Stimulated activated CD4-positive, alpha-beta T cell treated with anti-CD3 and anti-CD28 coated beads, Interleukin-12 subunit alpha, Interleukin-12 subunit beta, amount 100 ng/mL, for 24 hours (primary cell): ENCODE data around the gene MPZL3.

ENCODE experiments used
- DNase-seq, 2 experiments: peaks; one replicate each; pipeline ENCODE4 v3.0.0-alpha.2; 2020; ENCODE audit warnings: low read depth in 2 of 2

The MPZL3 gene, protein sequence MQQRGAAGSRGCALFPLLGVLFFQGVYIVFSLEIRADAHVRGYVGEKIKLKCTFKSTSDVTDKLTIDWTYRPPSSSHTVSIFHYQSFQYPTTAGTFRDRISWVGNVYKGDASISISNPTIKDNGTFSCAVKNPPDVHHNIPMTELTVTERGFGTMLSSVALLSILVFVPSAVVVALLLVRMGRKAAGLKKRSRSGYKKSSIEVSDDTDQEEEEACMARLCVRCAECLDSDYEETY

DNA sequence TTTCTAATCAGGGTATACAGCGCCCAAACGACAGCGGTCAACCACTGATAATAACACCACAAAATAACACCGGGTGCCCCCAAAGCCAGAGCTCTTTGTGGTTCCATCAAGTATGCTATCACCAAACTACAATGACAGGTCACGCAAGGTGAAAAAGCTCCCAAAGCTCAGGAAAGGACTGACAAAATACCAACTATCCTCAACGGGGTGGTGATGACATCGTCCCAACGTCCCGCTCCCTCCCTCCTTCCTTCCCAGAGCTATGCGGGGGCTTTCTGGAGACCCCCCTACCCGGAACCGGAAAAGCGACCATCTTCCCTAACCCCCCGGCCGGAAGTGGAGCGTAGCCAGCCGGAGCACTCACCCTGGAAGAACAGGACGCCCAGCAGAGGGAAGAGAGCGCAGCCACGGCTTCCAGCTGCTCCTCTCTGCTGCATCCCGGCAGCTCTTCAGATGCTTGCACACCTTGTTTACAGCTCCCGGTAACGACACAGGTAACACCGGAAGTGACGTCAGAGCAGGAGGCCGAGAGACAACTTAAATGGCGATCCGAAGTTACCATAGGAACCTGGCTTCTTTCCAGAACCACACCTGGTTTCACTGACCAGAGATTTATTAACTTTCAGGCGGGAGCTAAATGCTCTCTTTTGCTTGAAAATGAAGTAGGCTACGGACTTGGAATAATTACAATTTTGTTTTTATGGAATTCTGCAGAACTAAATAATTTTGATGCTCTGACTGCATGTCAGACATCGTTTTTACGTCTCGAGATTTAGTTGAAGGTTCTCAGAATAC, at the start of gene MPZL3:
Gene MPZL3, minus strand, starts transcription at position 508 of the 795 bp plus-strand sequence. Its CDS starts 71 bp downstream, at position 437.
- DNase-seq: peak; percentile 66 to 69

DNA sequence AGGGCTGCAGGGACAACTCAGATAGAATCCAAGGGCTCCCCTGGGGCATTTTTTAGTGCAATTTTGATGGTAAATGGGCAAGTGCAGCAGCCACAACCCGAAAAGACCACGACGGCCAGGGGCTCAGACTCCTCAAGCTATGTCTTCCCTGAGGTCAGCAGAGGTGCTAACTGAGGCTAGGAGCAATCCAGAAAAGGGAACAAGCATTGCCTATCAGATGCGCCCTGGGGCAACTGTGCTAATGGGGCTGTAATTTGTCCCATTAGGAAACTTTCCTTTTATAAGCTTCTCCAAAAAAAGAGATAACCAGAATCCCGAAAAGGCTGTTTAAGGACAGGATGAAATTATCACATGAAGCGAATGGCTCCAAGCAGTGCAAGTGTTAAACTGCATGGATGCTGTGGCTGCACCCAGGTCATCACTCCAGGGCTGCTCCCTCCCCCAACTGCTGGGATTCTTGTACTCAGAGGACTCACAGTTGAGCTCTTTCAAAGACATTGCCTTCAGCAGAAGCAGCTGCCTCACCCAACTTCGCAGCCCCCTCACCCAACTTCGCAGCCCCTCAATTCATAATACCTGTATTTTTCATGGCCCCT, 49.5 kb upstream of the MPZL3 start:
- DNase-seq: no peak

GRCh38 chr11:118295815-118296454, 43.8 kb upstream of the MPZL3 start:
- no peak for DNase-seq

DNA sequence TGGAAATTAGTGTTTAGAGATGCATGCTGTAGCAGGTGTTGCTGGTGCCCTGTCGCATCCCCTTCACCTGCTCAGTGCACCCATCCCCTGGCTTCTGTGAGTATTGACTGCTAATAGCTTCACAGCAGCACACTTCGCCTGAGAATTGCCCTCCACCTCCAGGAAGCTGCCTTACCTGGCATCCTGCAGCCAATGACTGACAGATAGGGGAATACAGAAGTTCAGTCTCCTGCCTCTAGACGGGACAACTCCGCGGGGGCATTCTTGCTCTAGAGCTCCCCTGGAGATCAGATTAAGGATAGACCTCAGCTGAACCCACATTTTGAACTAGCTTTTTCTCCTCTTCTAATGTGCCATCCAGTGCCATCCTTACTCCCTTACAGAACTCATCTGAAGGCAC, 43.0 kb upstream of the MPZL3 start:
- no peak for DNase-seq

- no peak for DNase-seq
Observed at GRCh38 chr11:118294053-118294452, 41.9 kb upstream of the MPZL3 start.

DNA sequence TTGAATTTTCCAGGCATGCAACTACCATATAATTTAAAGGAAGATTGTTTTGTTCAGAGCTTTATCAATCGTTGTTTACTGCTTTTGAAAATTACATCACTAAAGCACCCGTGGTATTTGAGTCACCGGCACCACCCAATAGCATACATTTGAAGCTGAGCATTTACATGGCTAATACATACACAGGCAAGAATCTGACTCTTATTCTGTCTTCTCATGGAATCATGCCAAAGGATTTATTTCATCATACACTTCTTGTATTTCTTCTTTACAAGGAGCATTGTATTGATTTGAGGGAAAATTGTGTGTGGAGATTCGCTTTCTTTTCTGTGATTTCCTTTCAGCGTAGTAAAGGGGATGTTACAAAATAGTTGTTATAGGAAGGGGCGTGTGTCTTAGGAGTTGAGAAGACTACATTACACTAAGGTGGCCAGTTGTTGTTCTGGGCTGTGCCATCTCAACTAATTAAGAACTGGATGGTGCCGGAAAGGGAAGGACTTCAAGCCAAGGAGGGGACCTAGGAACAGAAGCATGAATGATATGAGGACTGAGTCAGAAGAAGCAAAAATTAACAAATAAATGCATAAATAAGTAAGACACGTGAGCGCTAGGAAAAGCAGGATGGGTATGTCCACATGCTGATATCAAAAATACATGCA, 39.4 kb upstream of the MPZL3 start:
- no peak for DNase-seq

- no peak for DNase-seq
Observed at GRCh38 chr11:118290923-118291322, 38.8 kb upstream of the MPZL3 start.

DNA sequence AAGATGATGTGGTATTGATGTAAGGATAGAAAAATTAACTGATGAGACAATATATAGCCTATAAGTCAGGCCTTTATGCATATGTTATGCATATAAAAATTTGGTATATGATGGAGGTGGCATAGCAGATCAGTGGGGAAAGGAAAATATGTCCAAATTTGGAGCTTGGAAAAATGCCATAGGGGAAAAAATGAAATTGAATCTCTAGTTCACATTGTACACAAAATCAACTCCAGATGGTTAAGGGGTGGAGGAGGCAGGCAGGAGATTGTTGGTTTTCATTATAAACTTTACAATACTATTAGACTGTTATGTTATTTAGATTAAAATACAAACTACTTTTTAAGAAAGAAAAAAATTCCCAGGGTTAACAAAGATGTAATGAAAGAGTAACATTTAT, 37.2 kb upstream of the MPZL3 start:
- DNase-seq: no peak

DNA sequence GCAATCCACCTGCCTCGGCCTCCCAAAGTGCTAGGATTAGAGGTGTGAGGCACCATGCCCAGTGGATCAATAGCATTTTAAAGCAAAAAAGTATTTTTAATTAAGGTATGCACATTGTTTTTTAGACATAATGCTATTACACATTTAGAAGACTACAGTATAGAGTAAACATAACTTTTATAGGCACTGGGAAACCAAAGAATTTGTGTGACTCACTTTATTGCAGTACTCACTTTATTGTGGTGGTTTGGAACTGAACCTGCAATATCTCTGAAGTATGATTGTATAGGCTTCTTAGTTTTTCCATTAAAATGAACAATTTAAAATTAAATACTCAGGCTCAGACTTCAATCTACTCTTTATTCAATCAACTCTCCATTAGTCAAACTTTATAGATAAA, 34.8 kb upstream of the MPZL3 start:
- DNase-seq: no peak

GRCh38 chr11:118286545-118286944, 34.4 kb upstream of the MPZL3 start:
- DNase-seq: no peak

DNA sequence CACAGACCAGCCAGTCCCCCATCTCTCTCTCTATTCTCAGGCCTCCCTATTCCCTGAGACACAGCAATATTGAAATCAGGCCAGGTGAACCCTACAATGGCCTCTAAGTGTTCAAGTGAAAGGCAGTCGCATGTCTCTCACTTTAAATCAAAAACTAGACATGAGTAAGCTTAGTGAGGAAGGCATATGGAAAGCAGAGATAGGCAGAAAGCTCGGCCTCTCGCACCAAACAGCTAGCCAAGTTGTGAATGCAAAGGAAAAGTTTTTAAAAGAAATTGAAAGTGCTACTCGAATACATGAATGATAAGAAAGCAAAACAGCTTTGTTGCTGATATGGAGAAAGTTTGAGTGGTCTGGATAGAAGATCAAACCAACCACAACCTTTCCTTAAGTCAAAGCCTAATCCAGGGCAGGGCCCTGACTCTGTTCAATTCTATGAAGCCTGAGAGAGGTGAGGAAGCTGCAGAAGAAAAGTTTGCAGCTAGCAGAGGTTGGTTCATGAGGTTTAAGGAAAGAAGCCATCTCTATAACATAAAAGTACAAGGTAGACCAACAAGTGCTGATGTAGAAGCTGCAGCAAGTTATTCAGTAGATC, 31.7 kb upstream of the MPZL3 start:
- no peak for DNase-seq

GRCh38 chr11:118283037-118283636, 31.0 kb upstream of the MPZL3 start:
- no peak for DNase-seq

GRCh38 chr11:118282606-118283005, 30.4 kb upstream of the MPZL3 start:
- no peak for DNase-seq

DNA sequence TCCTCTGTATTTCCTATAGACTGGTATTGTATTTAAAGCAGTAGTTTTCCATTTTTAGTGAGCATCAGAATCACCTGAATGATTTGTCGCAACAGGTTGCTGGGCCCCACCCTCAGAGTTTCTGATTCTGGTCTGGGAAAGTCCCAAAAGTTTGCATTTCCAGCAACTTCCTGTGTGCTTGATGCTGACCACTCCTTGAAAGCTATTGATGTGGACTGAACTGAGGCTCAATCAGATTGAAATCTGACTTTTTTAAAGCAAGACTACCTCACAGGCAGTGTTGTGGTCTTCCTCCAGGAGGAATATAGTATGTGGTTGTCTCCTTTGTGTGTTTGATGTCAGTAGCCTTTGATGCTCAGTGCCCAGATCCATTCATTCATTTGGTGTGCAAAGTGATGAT, 29.1 kb upstream of the MPZL3 start:
- DNase-seq: no peak

- DNase-seq: no peak
Observed at GRCh38 chr11:118277312-118277711, 25.1 kb upstream of the MPZL3 start.

- DNase-seq: no peak
Observed at GRCh38 chr11:118276422-118276821, 24.3 kb upstream of the MPZL3 start.

DNA sequence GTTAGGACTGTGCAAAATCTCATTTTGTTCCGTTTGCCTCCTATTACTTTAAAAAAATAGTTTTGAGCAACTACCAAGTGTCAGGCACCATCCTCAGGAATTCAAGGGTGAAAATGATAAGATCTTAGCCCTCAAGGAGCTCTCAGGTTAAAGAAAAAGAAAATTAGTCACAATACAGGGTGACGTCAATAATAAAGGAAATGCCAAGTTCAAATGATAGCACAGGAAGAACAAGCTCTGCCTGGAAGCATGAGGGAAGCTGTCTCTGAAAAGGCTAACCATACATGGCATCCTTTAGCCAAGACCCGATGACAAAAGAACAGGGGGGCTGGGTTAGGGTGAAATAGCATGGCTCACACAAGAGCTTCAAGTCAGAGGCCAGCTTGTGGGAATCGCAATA, 23.0 kb upstream of the MPZL3 start:
- DNase-seq: no peak

DNA sequence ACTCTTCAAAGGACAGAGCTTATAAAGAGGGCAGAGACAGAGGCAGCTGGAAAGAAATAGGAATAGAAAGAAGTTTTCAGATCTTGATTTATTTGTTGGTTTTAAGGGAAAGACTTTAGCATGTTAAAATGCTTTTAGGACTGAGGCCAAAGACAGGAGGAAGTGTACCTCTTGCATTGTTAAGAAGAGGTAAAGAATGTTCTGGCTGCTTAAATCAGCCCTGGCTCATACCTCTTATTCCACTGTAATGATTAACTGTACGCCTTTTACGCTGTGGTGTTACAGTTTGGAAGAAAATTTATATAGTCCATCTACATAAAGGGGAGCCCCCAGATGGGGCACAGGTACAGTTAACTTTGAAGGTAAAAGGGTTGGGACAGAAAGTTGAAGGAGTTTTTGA, 22.0 kb upstream of the MPZL3 start:
- no peak for DNase-seq

DNA sequence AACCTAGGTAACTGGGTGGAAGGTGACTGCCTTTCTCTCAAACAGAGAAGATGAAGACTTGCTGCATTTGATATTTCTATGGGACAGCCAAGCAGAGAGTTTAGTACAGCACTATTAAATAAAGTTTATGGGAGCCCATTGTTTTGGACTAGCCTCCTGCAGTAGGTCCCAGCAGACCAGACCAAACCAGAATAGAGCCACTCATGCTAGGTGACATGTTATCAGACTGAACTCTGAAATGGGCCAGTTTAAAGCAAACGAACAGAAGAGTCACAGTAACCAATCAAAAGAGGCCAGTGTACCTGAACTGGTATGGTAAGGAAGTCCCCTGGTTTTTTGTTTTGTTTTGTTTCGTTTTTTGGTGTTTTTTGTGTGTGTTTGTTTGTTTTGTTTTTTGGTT, 19.8 kb upstream of the MPZL3 start:
- no peak for DNase-seq

DNA sequence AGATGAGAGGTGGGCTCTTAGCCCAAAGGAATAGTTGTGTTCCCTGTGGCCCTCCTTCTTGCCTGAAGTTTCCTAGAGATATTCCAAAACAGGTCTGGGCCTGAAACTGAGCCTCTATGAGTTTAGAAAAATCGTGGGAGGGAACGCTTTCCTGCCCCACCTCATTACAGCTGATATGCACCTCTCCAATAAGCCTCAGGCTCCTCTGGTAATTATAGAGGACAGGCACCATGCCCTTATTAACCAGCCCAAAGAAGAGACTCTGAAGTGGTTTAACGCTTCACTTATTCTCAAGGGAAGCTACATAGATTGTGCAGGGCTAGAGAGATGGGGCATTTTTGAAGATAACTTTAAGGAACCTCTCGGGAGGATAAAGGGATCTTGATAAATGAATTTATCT, 15.3 kb upstream of the MPZL3 start:
- no peak for DNase-seq

GRCh38 chr11:118265954-118266353, 13.8 kb upstream of the MPZL3 start:
- DNase-seq: no peak
